ENCODE measurements around the gene CMTM7. TPM values are rescaled to one million over a fixed set of nuclear protein-coding genes. Genes with fewer than 3 reads are reported as not detected.

CMTM7 gene
- total and polyA plus RNA-seq, 2 of the 13 experiments (the other 11 are each of a cell fraction or from before 2014, with no cell fraction given), result 20.9 to 21.4 TPM

DNA sequence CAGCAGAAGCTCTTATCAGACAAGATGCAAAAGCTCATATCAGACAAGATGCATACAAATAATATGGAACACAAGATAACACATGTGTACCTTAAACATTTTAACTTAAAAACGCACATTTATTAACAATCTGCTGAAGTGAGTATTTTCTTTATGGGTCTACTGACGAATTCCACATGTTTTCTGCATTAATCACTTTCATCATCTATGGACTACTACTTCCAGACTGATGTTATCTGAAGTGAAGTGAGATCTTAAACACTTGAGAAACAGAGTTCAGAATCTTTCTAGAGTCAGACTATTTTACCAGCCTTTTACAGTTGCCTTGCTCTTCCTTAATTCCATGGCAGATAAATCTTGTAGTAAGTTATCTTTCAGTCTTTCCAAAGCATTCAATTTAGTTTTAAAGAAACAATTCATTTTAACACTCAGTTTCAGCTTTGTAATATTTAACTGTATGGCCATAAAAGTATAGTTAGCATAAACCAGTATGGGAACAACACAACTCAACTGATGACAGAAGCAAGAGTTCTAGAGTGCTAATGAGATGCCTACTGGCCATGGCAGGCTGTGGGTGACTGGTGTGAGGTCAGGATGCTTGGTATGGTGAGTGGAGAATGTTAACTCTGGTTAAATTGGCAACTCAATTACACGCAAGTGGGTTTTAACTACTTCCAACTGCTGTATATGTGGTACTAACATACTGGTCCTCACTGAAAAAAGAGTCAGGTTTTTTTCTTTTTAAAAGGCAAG is 101.2 kb downstream of the CMTM7 start:
- ChIA-PET POLR2A (no interaction called here), CTCF (ENCODE audit: low intra/inter-chr PET ratio, low total read pairs) (no interaction called here)
- intact Hi-C loops (cut with micrococcal nuclease; ENCODE audit: unreplicated experiment), result no loop called here
- Histone ChIP-seq H3K4me1 (ENCODE audit: insufficient read depth, low read length) (peaks cover 23% of the 10 kb centered on the region), H3K4me3 (replicated peaks in 1 of 3; ENCODE audit: insufficient read depth in 1 of 3, low read depth in 2 of 3, low read length in 3 of 3) (no peak overlapping the region), H3K4me2 (ENCODE audit: low read depth, low read length) (no peak overlapping the region), H3K36me3 (replicated peaks in 1 of 2; ENCODE audit: control insufficient read depth in 1 of 2, insufficient read depth in 2 of 2, low read length in 2 of 2) (no peaks in the 10 kb centered on the region), H4K20me1 (ENCODE audit: insufficient read depth, low read length) (no peaks in the 10 kb centered on the region), H3K79me2 (ENCODE audit: insufficient read depth, low read length) (peaks cover 17% of the 10 kb centered on the region), H2AFZ (ENCODE audit: low read length) (no peak overlapping the region), H3K9ac (ENCODE audit: insufficient read depth, low read depth, low read length) (no peak overlapping the region), H3K9me3 (ENCODE audit: low read length) (no peaks in the 10 kb centered on the region), H3K27ac (ENCODE audit: extremely low read length, insufficient read depth, low read length) (no peak overlapping the region), H3K27me3 (ENCODE audit: control insufficient read depth in 1 of 2, insufficient read depth in 2 of 2, low read length in 2 of 2) (no peaks in the 10 kb centered on the region)
- WGBS (ENCODE audit: low lambda C conversion rate), result 94% methylated on average over 3 of the region's 3 CpGs
- no peak for ATAC-seq
- BruUV-seq (replicated peaks), result no TSS peak
- TF ChIP-seq ZNF773 (CRISPR knock-in tag; IDR thresholded peaks at IDR 0.05; ENCODE audit: borderline replicate concordance), result no peak
- TF ChIP-seq, protein P1, sequence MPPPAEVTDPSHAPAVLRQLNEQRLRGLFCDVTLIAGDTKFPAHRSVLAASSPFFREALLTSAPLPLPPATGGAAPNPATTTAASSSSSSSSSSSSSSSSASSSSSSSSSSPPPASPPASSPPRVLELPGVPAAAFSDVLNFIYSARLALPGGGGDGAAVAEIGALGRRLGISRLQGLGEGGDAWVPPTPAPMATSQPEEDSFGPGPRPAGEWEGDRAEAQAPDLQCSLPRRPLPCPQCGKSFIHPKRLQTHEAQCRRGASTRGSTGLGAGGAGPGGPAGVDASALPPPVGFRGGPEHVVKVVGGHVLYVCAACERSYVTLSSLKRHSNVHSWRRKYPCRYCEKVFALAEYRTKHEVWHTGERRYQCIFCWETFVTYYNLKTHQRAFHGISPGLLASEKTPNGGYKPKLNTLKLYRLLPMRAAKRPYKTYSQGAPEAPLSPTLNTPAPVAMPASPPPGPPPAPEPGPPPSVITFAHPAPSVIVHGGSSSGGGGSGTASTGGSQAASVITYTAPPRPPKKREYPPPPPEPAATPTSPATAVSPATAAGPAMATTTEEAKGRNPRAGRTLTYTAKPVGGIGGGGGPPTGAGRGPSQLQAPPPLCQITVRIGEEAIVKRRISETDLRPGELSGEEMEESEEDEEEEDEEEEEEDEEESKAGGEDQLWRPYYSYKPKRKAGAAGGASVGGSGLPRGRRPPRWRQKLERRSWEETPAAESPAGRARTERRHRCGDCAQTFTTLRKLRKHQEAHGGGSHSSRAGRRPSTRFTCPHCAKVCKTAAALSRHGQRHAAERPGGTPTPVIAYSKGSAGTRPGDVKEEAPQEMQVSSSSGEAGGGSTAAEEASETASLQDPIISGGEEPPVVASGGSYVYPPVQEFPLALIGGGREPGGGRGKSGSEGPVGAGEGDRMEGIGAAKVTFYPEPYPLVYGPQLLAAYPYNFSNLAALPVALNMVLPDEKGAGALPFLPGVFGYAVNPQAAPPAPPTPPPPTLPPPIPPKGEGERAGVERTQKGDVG (CRISPR knock-in tag; IDR thresholded peaks at IDR 0.05; ENCODE audit: borderline replicate concordance), result no peak
- TF ChIP-seq, protein P2, sequence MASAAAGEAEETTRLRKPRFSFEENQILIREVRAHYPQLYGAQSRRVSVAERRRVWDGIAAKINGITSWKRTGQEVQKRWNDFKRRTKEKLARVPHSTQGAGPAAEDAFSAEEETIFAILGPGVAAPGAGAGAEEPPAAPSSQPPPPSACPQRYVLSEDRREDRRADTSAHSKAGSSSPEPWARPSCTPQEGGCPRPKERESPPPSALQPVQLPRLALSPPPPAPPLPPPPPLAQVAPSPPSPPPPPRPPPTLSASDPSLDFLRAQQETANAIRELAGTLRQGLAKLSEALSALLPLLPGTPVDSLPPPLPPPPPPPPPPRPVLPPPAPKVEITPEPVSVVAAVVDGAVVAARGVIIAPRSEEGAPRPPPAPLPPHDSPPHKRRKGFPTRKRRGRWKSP (CRISPR knock-in tag; IDR thresholded peaks at IDR 0.05), result no peak
- TF ChIP-seq SP5 (CRISPR knock-in tag; IDR thresholded peaks at IDR 0.05; ENCODE audit: borderline replicate concordance, low read depth), result no peak
- TF ChIP-seq, protein P3, sequence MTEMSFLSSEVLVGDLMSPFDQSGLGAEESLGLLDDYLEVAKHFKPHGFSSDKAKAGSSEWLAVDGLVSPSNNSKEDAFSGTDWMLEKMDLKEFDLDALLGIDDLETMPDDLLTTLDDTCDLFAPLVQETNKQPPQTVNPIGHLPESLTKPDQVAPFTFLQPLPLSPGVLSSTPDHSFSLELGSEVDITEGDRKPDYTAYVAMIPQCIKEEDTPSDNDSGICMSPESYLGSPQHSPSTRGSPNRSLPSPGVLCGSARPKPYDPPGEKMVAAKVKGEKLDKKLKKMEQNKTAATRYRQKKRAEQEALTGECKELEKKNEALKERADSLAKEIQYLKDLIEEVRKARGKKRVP (CRISPR knock-in tag; IDR thresholded peaks at IDR 0.05), result no peak
- TF ChIP-seq, protein P4, sequence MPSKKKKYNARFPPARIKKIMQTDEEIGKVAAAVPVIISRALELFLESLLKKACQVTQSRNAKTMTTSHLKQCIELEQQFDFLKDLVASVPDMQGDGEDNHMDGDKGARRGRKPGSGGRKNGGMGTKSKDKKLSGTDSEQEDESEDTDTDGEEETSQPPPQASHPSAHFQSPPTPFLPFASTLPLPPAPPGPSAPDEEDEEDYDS (CRISPR knock-in tag; IDR thresholded peaks at IDR 0.05), result no peak
- no peak for TF ChIP-seq YEATS4 (CRISPR knock-in tag; IDR thresholded peaks at IDR 0.05; ENCODE audit: borderline replicate concordance)
- no peak for TF ChIP-seq CAMTA2 (CRISPR knock-in tag; IDR thresholded peaks at IDR 0.05; ENCODE audit: borderline replicate concordance)
- TF ChIP-seq RFX1 (IDR thresholded peaks at IDR 0.05), result no peak
- no peak for TF ChIP-seq ZNF766 (CRISPR knock-in tag; IDR thresholded peaks at IDR 0.05; ENCODE audit: borderline replicate concordance)
- no peak for FAIRE-seq
- in situ Hi-C loops (cut with HindIII; ENCODE audit: extremely low pct_ligation_motif_present, low pct_unique_long_range_greater_than_20kb), result no loop called here
- no peak for DNase-seq (ENCODE audit: low spot score)
